H1 (cell line): ENCODE measurements around the gene SIX4. TPM values are rescaled to one million over a fixed set of nuclear protein-coding genes. Genes with fewer than 3 reads are reported as not detected.

Experiments
- BCL11A ChIP-seq, 2 experiments: IDR thresholded peaks; one replicate each; pipeline ENCODE4 v1.6.1; 2011; ENCODE audit warnings: low read depth in 2 of 2, low read length in 2 of 2, mild to moderate bottlenecking in 2 of 2
- CBX8 ChIP-seq: fragments of 300-800, 300-1000 bp; sonication (generic); IDR thresholded peaks from 2 replicates; pipeline ENCODE4 v1.7.1; 2016; ENCODE audit warnings: low read depth, low read length, borderline replicate concordance
- CHD7 ChIP-seq: fragments of 300-600 bp; sonication (generic); IDR thresholded peaks from 2 replicates; pipeline ENCODE4 v1.7.1; 2012; ENCODE audit warnings: low read length, moderate library complexity, mild to moderate bottlenecking, inconsistent platforms; ENCODE audit not compliant: insufficient replicate concordance
- SUZ12 ChIP-seq: fragments of 200-600 bp; sonication (generic); IDR thresholded peaks from 2 replicates; pipeline ENCODE4 v1.6.1; 2012; ENCODE audit warnings: mild to moderate bottlenecking, inconsistent platforms, low read length, moderate library complexity, mixed read lengths
- polyA plus RNA-seq, 7 experiments: library from polyadenylated mRNA; depleted of rRNA in 3 of 7; stranded (reverse) in 5 of 7; unstranded in 2 of 7; fragments of >200 nt in 5 of 7; fragments of 200-250 nt in 2 of 7; gene quantifications; 1 replicate in 5 of 7; 2 replicates in 1 of 7; 4 replicates in 1 of 7; pipeline versions ENCODE4 v1.2.1 to v1.2.3, GENCODE V29; 2011 to 2013; ENCODE audit warnings: missing spikeins in 2 of 7, mixed read lengths in 2 of 7
- total RNA-seq: library from RNA; stranded (reverse); fragmentation: NEBNext Ultra II Directional; extraction: Animal tissue kit (Norgen Biotek cat#: 25700); gene quantifications from 2 replicates; pipeline ENCODE4 v1.2.1, GENCODE V29; 2021

Gene SIX4
- total and polyA plus RNA-seq, 2 of the 8 experiments (the other 6 are each of a cell fraction or from before 2014, with no cell fraction given), result 9.0 to 38.9 TPM

GRCh38 chr14:60732840-60733483 lies 8.8 kb upstream of the SIX4 start (continued):
- no peak for TF ChIP-seq CHD7
- no peak for TF ChIP-seq SUZ12
- TF ChIP-seq BCL11A (IDR thresholded peaks at IDR 0.05; ENCODE audit: low read depth in 2 of 2, low read length in 2 of 2), result no peak
- no peak for TF ChIP-seq CBX8
